GM18909 (cell line): Measurements from ENCODE around the gene SCFD2.

Experiments
- ATAC-seq: cut with Tn5 transposase; IDR thresholded peaks from one replicate; pipeline ENCODE4 v1.9.1; 2021; ENCODE audit warnings: mild to moderate bottlenecking; ENCODE audit not compliant: unreplicated experiment, poor library complexity

SCFD2 gene

DNA sequence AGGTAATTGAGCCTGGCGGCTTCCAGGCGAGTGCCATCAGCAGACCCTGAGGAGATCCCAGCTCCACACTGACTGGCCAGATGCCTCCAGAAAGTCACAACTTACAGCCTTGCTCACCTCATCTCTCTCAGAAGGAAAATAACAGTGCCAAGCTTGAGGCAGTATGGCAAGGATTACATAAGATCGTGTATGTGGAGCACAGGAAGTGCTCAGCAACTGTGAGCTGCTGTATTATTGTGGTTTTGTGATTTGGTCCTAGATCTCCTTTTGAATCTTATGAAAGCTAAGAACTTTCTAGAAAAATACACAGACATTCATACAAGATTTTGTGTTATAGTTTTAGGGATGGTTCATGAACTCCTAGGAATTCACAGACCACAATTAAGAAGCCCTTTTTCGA is 489.8 kb downstream of the SCFD2 start:
- ATAC-seq: no peak

DNA sequence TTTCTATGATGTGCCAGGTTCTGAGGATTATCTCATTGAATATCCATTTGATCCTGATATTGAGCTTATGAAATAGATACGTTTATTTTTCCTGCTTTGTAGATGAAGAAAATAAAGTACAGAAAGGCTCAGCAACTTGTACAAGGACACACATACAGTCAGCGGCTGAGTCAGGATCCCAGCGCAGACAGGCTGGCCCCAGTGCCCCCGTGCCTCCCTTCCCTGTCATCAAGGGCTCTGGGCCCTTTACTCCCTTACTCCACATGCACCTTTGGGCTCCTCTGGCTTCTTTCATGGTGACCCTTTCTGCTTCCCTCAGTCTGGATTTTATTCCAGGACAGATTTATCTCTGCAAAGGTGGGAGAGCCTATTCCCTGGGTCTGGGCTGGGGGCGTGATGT is 490.9 kb downstream of the SCFD2 start:
- ATAC-seq: no peak

DNA sequence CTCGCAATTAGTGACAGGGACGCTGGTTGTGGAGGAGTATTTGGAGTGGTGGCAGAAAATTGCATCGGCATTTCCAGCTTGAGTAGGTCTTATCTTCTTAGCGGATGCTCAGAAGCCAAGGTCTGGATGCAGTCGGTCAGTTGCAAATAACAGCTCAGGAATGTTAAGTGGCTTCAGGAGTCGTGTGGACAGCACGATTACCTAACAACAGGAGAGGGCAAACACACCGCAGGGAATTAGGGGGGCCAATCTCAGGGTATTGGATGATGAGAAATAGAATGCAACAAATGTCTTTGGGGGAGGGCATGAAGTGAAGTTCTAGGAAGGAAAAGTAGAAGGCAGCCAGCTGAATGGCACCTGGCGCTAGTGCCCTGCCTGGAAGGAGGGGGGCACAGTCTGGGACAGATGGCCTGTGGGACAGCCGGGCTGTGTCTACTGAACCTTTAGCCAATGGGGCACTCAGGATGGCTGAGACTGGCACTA is 492.0 kb downstream of the SCFD2 start:
- ATAC-seq: no peak

DNA sequence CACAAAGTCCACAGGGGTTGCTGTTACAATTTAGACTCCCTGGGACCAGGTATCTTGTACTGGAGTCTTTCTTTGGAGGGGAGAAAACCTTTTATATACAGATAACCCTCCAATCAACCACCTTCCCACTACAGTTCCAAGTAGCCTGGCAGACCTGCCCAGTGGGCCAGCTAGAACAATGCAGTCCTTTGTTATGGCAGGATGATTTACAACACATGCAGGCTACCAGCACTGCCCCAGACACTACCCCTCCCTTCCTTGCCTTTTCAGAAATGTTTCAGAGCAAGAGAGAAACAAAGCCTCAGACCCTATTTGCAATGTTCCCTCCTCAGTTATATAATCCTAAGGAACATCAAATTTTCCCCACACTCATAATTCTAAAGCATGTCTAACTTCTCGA is 492.7 kb downstream of the SCFD2 start:
- no peak for ATAC-seq

DNA sequence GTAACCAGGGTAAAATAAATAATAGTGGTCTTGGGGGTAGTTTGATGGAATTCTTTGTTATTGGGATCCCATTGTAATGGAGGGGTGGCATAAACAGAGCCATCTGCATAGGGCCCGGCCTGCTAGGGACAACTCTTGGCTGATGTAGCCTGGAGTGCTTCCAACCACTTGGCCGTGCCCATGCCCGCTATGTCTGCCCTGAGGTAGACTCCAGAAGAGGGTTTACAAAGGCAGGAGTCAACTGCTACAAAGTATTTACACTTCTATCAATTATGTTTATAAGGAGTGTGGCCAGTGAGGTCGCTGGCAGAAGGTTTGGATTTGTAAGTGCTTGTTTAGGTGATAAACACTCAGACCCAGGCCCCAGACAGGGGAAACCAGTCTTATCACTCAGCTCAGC is 495.6 kb downstream of the SCFD2 start:
- ATAC-seq: no peak

DNA sequence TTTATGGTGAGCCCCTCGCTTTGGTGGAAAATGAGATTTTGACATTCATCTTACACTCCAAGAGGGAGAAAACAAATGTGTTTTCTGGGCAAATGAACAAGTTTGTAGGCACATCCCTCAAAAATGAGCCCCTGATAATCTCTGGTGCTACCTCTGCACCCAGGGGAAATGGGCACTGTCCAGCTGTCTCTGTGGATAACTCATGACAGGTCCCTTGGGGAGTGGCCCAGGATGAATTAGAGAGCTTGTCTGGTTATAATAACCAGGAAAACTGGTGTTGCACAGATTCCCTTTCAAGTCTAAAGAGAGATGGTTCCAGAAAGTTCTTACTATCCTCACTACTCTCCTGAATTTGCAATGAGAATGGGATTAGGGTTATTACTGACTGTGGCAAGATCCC is 496.2 kb downstream of the SCFD2 start:
- ATAC-seq: no peak

DNA sequence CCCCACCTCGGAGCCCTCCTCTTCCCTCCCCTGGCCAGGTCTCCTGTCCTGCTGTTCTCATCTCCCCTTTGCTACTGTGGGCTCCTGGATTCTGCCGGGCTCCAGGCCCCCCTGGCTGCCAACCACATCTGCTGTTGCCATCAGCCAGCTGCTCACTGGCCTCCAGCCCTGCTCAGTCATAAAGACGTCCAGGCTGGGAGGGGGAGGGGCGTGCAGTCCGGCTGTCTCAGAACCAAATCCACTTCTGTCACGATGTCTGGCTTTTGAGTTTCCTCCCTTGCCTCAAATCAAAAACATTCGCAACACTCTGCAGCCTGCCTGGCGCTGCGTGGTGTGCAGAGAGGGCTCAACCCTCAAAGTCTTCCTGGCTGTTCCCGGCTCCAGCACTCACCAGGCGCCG is 496.7 kb downstream of the SCFD2 start:
- no peak for ATAC-seq

DNA sequence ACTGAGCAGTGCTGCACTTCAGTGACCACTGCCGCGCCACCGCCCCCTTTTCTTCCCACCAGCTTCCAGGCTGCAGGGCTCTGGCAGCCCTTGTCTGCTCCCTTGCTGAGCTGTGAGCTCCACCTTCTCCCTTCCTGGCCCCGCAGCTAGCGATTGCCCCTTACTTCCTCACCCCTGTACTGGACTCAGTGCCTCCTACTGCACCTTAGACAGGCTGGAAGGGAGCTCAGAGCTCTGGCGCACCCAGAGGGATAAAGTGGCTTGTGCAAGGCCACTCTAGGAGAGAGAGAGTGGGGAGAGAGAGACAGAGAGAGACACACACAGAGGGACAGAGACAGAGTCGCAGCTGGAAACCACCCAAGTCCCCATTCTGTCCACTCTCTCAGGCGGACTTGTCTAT is 497.7 kb downstream of the SCFD2 start:
- ATAC-seq: no peak

DNA sequence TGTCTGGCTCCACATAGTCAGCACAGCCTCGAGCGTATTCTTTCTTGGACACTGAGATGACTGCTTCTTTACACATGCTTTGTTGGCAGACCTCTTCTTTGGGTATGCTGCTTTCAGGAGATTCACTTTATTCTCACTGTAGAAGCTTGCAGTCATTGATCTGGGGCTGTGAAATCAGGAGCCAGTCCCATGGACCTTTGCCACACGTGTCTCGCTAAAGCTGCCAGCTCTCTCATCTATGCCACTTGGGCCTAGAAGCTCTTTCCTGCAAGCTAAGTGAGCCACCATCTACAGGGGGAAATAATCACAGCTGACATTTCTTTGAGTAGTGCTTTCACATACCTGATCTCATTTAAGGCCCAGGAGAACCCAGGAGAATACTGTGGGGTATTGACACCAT is 498.7 kb downstream of the SCFD2 start:
- no peak for ATAC-seq

DNA sequence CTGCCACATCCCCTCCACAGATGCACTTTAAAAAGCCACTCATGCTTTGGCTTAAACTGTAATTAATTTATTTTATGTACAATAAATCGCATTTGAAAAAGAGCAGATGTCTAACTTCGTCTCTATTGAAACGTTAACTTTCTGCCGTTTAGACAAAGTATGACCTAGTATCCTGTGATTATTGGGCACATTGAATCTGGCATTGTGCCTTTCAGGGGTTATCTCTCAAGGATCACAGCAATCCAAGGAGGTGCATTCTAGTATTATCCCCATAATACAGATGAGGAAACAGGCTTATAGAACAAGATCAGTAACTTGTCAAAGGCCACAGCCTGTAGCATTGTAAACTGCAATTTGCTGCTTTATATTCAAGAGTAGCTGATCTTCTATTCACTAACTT is 499.1 kb downstream of the SCFD2 start:
- ATAC-seq: no peak

DNA sequence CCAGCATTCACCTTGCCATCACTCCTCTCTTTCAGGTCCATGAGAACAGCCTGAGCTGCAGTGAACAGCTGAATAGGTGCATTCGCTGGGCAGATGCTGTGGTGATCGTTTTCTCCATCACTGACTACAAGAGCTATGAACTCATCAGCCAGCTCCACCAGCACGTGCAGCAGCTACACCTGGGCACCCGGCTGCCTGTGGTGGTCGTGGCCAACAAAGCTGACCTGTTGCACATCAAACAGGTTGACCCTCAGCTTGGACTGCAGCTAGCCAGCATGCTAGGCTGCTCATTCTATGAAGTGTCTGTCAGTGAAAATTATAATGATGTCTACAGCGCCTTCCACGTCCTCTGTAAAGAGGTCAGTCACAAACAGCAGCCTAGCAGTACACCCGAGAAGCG is 500.6 kb downstream of the SCFD2 start:
- ATAC-seq: no peak

DNA sequence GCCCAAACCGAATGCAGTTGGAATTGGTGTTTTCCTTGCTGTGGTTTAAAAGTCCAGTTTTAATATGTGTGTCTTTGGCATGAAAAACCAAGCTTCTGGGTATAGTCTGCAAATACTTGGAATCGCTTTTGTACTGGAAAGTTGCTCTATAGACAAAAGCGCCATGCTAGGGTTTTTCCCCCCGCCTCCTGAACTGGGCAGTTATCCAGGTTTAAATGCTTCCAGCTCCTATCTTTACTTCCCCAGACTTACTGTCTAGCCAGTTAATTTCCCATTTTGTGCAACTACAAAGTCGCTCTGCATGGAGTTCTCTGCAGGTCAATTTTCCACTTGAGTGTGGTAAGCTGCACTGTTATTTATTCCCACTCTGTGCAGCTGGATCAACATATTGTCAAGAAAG is 501.1 kb downstream of the SCFD2 start:
- no peak for ATAC-seq

DNA sequence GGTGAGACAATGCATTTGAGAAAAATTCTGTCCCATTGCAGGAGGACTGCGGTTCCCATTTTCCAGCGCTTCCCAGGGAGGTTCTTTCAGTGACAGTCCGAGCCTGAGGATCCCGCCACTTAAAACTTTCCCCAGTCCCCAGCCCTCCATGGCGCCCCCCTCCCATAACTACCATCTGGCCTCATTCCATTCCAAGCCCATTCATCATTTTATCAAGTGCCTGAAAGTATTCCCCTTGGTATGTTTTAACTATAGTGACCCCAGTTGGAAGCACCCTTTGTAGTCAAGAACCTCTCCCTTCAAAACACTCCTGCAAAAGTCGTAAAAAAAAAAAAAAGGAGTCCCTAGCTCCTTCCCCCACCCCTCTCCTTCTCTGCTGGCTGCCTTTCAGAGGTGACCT is 502.5 kb downstream of the SCFD2 start:
- no peak for ATAC-seq

DNA sequence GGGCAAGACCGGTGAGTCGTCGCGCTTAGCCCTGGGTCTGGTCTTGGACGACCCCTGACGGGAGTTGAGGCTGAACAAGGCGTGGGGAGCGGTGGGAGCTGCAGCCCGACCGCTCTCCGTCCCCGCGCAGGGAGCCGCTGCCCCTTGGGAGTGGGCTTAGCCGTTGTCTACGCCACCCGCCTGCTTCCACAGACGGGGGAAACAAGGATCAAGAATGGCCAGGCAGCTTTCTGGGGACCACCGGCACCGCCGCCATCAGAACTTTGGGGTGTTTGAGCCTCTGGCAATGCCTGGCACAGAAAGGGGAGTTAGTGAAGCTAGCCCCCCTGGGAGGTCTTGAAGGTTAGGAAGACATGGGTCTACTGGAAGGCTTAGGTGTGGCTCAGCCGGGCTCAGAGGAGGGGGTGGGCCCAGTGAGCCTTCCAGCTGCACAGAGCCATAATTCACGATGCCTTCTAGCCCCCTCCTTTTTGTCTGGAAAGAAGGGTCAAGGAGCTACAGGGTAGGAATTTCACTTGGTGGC is 503.2 kb downstream of the SCFD2 start:
- ATAC-seq: no peak

DNA sequence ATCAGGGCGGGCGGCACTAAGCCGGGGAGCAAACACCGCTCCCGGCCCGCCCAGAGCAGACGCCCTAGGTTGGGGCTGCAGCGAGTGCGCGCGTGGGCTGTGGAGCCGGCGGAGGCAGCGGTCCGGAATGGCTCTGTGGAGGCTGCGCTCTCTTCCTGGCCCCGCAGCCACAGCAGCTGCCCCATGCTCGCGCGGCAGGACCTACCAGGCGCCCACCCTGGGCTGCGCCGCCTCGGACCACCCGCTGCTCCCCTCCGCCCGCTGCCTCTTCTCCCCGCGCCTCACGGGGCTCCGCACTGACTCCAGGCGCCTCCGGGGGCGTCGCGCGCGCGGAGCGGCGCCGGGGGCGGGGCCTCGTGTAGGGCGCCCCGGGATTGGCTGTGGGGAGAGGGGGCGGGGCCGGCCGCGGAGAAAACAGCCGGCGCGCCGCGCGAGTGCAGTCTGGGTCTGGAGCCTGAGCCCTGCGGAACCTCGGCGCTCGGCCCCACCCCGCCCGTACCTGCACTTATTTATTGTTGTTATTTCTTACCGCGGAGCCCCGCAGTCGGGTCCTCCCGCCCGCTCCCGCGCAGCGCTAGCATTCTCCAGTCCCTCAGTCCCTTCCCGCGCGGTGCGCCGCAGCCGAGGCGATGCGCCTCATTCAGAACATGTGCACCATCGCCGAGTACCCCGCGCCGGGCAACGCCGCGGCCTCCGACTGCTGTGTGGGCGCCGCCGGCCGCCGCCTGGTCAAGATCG is 503.8 kb downstream of the SCFD2 start, which contains the start of gene RASL11B:
TSS of gene RASL11B (plus strand) at position 439 of the 738 bp plus-strand sequence. CDS start at position 630, 191 bp downstream.
- peak; percentile 99 for ATAC-seq

DNA sequence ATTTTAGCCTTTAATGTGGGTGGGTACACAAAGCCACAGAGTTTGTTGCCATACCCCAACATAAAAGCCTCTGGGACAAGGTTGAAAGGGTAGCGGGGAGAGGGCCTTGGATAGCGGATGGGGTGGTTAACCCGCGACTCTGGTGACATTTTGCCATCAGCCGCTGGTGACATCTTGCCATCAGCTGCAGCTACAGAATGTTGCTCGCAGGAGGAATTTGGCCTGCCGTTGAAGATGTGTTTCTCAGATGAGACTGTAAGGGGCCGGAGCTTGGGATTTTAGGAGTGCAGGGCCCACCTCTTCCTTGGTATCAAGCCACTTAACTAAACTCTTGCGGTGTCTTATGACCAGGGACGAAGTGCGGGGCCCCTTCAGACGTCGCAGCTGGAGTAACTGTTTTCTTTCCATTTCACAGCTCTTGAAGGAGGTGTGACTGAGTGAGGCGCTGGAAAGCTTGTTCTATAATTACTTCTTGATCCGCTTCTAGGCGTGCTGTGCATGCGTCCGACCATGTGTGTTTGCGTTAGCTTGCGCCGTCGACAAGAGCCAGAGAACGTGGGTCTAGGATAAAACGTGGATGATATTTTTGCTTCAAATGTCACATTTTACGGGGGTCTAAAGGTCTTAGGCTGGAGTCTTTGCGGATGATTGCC is 504.6 kb downstream of the SCFD2 start:
- ATAC-seq: no peak

DNA sequence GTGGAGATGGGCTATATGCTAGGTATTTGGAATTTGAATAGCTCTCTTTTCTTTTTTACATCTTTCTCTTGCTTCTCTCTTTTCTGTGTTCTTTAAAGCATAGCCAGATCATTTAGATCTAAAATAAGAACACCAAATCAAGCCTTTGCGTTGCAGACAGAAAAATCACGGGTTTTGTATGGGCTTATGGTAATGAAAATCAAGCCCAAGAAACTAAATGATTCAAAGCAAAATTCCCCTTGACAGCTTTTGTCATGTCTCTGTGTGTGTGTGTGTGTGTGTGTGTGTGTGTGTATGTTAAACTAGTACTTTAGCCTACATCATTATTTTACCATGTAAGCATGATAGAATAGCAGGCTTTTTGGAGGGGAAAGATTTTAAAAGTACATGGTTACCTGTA is 505.5 kb downstream of the SCFD2 start:
- ATAC-seq: no peak

DNA sequence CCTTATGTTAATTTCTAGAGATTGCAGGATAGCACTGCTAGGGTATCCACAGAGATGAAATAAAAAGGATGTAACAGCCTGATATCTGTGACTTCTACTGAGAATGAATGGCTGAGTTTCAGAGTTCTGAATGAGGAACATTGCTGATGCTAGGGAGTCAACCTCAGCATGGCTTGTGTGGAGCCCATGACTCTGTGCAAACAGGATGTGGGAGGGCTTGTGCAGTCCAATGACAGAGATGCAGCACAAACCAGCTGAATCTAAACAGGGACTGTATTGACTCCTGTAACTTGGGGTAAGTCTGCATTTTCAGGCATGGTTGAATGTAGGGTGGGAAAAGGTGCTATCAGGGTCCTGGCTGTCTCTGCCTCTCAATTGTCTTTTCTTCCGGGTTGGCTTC is 509.1 kb downstream of the SCFD2 start:
- no peak for ATAC-seq

DNA sequence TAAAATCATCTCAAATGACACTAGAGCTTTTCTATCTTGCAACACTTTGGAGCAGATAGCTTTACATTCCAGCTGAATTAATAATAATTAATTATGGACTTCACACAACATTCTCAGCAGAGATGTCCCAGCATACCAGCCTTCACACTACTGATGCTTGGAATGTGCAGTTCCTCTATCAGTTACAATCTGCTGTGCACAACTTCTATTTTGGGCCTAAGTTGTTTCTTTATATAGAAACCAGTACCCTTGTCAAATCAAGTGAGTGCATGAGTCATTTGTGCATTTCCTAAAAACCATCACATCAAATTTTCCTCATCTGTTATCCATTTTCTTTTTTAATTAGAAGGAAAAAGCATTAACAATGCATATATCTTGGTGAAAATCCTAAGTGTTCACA is 512.5 kb downstream of the SCFD2 start:
- ATAC-seq: no peak

DNA sequence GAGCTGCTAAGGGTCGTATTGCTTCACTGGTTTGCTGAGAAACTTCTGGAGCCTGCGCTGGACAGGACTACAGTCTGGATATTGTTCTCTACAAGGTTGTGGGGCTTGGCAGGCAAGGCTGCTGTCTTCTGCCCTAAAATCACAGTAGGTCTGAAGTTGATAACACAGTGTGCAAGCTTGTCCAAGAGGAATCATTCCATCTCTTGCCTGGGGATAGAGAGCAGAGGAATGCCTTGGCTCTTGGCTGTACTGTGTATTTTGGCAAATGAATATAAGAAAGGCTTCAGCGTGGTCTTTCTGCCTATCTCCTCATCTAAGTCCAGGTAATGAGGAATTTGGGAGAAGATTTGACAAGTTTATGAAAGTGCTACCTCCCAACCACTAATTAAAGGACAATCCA is 513.1 kb downstream of the SCFD2 start:
- ATAC-seq: no peak

DNA sequence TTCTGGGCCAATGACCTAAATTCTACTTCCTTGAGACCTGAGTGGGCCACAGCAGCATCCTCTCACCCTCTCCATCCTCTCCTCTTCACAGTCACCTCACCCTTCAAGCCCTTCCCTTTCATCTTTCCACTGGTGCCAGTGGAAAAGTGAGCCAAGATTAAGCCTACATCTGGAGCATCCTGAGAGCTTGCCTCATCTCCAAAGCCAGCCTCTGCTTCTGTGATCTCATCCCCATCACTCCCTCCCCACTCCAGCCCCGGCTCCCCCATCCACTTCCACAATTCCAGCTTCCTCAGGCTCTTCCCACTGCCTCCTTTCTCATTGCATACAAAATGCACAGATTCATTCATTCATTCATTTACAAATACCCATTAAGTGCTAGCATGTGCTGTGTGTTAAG is 513.8 kb downstream of the SCFD2 start:
- no peak for ATAC-seq
